ENCODE data around the gene NOS1. TPM values are rescaled to one million over a fixed set of nuclear protein-coding genes. Genes with fewer than 3 reads are reported as not detected.
"Not testable (repeated sequence)": the region's sequence is repeated elsewhere in the genome, so short reads cannot be mapped to it uniquely, and the experiment has no call there.

Gene NOS1
- total RNA-seq, 1 donor from 2014 or later: not detected

- Mint-ChIP-seq H3K4me3 (peak overlapping the region; percentile 96), H3K9me3 (peaks cover 5% of the 10 kb centered on the region), H3K27me3 (ENCODE audit: insufficient read depth) (peaks cover 11% of the 10 kb centered on the region), H3K27ac (peak overlapping the region; percentile 80), H3K4me1 (ENCODE audit: low read depth) (peaks cover 33% of the 10 kb centered on the region), H3K36me3 (ENCODE audit: low read depth) (peaks cover 34% of the 10 kb centered on the region)
- intact Hi-C loops (cut with micrococcal nuclease): loop anchor here (5.0 kb wide), 1 partner anchor 1017 kb away; no protein-coding TSS in a partner anchor
- no peak for DNase-seq (ENCODE audit: low spot score)
Observed at GRCh38 chr12:117188961-117189724, 172.3 kb downstream of the NOS1 start.

- H3K4me3 Mint-ChIP-seq: peak overlapping the region; percentile 96
- H3K36me3 Mint-ChIP-seq (ENCODE audit: low read depth): peaks cover 40% of the 10 kb centered on the region
- peaks cover 7% of the 10 kb centered on the region for H3K27me3 Mint-ChIP-seq (ENCODE audit: insufficient read depth)
- H3K9me3 Mint-ChIP-seq: no peaks in the 10 kb centered on the region
- intact Hi-C loops (cut with micrococcal nuclease): loop anchor here (5.0 kb wide), 1 partner anchor 1016 kb away; no protein-coding TSS in a partner anchor
- H3K4me1 Mint-ChIP-seq (ENCODE audit: low read depth): peaks cover 33% of the 10 kb centered on the region
- DNase-seq (ENCODE audit: low spot score): no peak
- H3K27ac Mint-ChIP-seq: no peak overlapping the region
Observed at GRCh38 chr12:117188121-117188665, 173.2 kb downstream of the NOS1 start.

- intact Hi-C loops (cut with micrococcal nuclease): loop anchor here (5.0 kb wide), 1 partner anchor 1015 kb away; no protein-coding TSS in a partner anchor
- H3K9me3 Mint-ChIP-seq: no peaks in the 10 kb centered on the region
- H3K36me3 Mint-ChIP-seq (ENCODE audit: low read depth): peaks cover 43% of the 10 kb centered on the region
- H3K4me1 Mint-ChIP-seq (ENCODE audit: low read depth): peaks cover 33% of the 10 kb centered on the region
- no peak overlapping the region for H3K27ac Mint-ChIP-seq
- no peak for DNase-seq (ENCODE audit: low spot score)
- H3K27me3 Mint-ChIP-seq (ENCODE audit: insufficient read depth): peaks cover 5% of the 10 kb centered on the region
- no peak overlapping the region for H3K4me3 Mint-ChIP-seq
Observed at GRCh38 chr12:117187421-117187820, 174.0 kb downstream of the NOS1 start.

- Mint-ChIP-seq H3K36me3 (ENCODE audit: low read depth) (peaks cover 65% of the 10 kb centered on the region), H3K27ac (no peak overlapping the region), H3K4me1 (ENCODE audit: low read depth) (peaks cover 15% of the 10 kb centered on the region), H3K27me3 (ENCODE audit: insufficient read depth) (no peaks in the 10 kb centered on the region), H3K9me3 (peaks cover 13% of the 10 kb centered on the region), H3K4me3 (no peak overlapping the region)
- no peak for DNase-seq (ENCODE audit: low spot score)
- intact Hi-C loops (cut with micrococcal nuclease): no loop called here
Observed at GRCh38 chr12:117182866-117183265, 178.6 kb downstream of the NOS1 start.

- DNase-seq (ENCODE audit: low spot score); H3K27me3 Mint-ChIP-seq (ENCODE audit: insufficient read depth); H3K27ac Mint-ChIP-seq; intact Hi-C loops (cut with micrococcal nuclease); H3K4me3 Mint-ChIP-seq: not testable (repeated sequence)
- Mint-ChIP-seq H3K9me3 (peaks cover 13% of the 10 kb centered on the region), H3K4me1 (ENCODE audit: low read depth) (peaks cover 10% of the 10 kb centered on the region), H3K36me3 (ENCODE audit: low read depth) (peaks cover 67% of the 10 kb centered on the region)
Observed at GRCh38 chr12:117181468-117181843, 180.0 kb downstream of the NOS1 start.

- Mint-ChIP-seq H3K4me3 (no peak overlapping the region), H3K36me3 (ENCODE audit: low read depth) (peaks cover 67% of the 10 kb centered on the region), H3K27ac (no peak overlapping the region), H3K27me3 (ENCODE audit: insufficient read depth) (no peaks in the 10 kb centered on the region), H3K9me3 (peaks cover 13% of the 10 kb centered on the region), H3K4me1 (ENCODE audit: low read depth) (peaks cover 10% of the 10 kb centered on the region)
- intact Hi-C loops (cut with micrococcal nuclease): no loop called here
- no peak for DNase-seq (ENCODE audit: low spot score)
Observed at GRCh38 chr12:117180758-117181467, 180.5 kb downstream of the NOS1 start.

- Mint-ChIP-seq H3K36me3 (ENCODE audit: low read depth) (peaks cover 65% of the 10 kb centered on the region), H3K27ac (no peak overlapping the region), H3K9me3 (peaks cover 13% of the 10 kb centered on the region), H3K27me3 (ENCODE audit: insufficient read depth) (no peaks in the 10 kb centered on the region), H3K4me1 (ENCODE audit: low read depth) (peaks cover 4% of the 10 kb centered on the region), H3K4me3 (no peak overlapping the region)
- no peak for DNase-seq (ENCODE audit: low spot score)
- intact Hi-C loops (cut with micrococcal nuclease): no loop called here
Observed at GRCh38 chr12:117178745-117179144, 182.7 kb downstream of the NOS1 start.

- H3K27ac Mint-ChIP-seq: no peak overlapping the region
- no peak overlapping the region for H3K4me3 Mint-ChIP-seq
- peaks cover 4% of the 10 kb centered on the region for H3K4me1 Mint-ChIP-seq (ENCODE audit: low read depth)
- intact Hi-C loops (cut with micrococcal nuclease): no loop called here
- no peak for DNase-seq (ENCODE audit: low spot score)
- H3K9me3 Mint-ChIP-seq: peaks cover 13% of the 10 kb centered on the region
- H3K36me3 Mint-ChIP-seq (ENCODE audit: low read depth): peaks cover 63% of the 10 kb centered on the region
- no peaks in the 10 kb centered on the region for H3K27me3 Mint-ChIP-seq (ENCODE audit: insufficient read depth)
Observed at GRCh38 chr12:117178301-117178700, 183.1 kb downstream of the NOS1 start.

- Mint-ChIP-seq H3K36me3 (ENCODE audit: low read depth) (peaks cover 56% of the 10 kb centered on the region), H3K4me3 (no peak overlapping the region), H3K27me3 (ENCODE audit: insufficient read depth) (no peaks in the 10 kb centered on the region), H3K4me1 (ENCODE audit: low read depth) (no peaks in the 10 kb centered on the region), H3K27ac (no peak overlapping the region), H3K9me3 (no peaks in the 10 kb centered on the region)
- DNase-seq (ENCODE audit: low spot score): no peak
- intact Hi-C loops (cut with micrococcal nuclease): no loop called here
Observed at GRCh38 chr12:117172168-117172567, 189.3 kb downstream of the NOS1 start.

GRCh38 chr12:117171499-117172162 lies 189.8 kb downstream of the NOS1 start:
- no peak for DNase-seq (ENCODE audit: low spot score)
- peaks cover 58% of the 10 kb centered on the region for H3K36me3 Mint-ChIP-seq (ENCODE audit: low read depth)
- H3K27me3 Mint-ChIP-seq (ENCODE audit: insufficient read depth): no peaks in the 10 kb centered on the region
- no peaks in the 10 kb centered on the region for H3K9me3 Mint-ChIP-seq
- H3K4me3 Mint-ChIP-seq: no peak overlapping the region
- intact Hi-C loops (cut with micrococcal nuclease): no loop called here
- no peaks in the 10 kb centered on the region for H3K4me1 Mint-ChIP-seq (ENCODE audit: low read depth)
- H3K27ac Mint-ChIP-seq: no peak overlapping the region

- DNase-seq (ENCODE audit: low spot score): no peak
- Mint-ChIP-seq H3K27ac (no peak overlapping the region), H3K27me3 (ENCODE audit: insufficient read depth) (no peaks in the 10 kb centered on the region), H3K36me3 (ENCODE audit: low read depth) (peaks cover 54% of the 10 kb centered on the region), H3K4me1 (ENCODE audit: low read depth) (no peaks in the 10 kb centered on the region), H3K4me3 (no peak overlapping the region), H3K9me3 (no peaks in the 10 kb centered on the region)
- intact Hi-C loops (cut with micrococcal nuclease): no loop called here
Observed at GRCh38 chr12:117169548-117169947, 191.9 kb downstream of the NOS1 start.

GRCh38 chr12:117168976-117169375 lies 192.4 kb downstream of the NOS1 start:
- no peaks in the 10 kb centered on the region for H3K9me3 Mint-ChIP-seq
- H3K4me3 Mint-ChIP-seq: no peak overlapping the region
- no peaks in the 10 kb centered on the region for H3K27me3 Mint-ChIP-seq (ENCODE audit: insufficient read depth)
- DNase-seq (ENCODE audit: low spot score): no peak
- no peak overlapping the region for H3K27ac Mint-ChIP-seq
- peaks cover 49% of the 10 kb centered on the region for H3K36me3 Mint-ChIP-seq (ENCODE audit: low read depth)
- intact Hi-C loops (cut with micrococcal nuclease): no loop called here
- H3K4me1 Mint-ChIP-seq (ENCODE audit: low read depth): no peaks in the 10 kb centered on the region

All from activated T-helper 1 cell treated with anti-CD3 and anti-CD28 coated beads, Interleukin-12 subunit alpha, Interleukin-12 subunit beta, Interleukin-2, Interleukin-4 antibody, amounts not matched to agents 30 ng/mL and 10 ng/mL and 1 ng/mL, durations not matched to agents 14 hours and 24 hours and 36 hours (primary cell).